Ovary (tissue), 3 donors: Measurements from ENCODE around the gene FARS2.

ENCODE experiments used
- CTCF ChIP-seq, 3 donors: fragments of 450-650 bp in 2 of 3; fragments of 200-600 bp in 1 of 3; IDR thresholded peaks; one replicate each; pipeline versions ENCODE4 v1.5.1 to v1.8.0; 2016 to 2022; ENCODE audit warnings: antibody characterized with exemption in 3 of 3, mild to moderate bottlenecking in 1 of 3
- EP300 ChIP-seq: sonication (generic); formaldehyde crosslinking; IDR thresholded peaks from one replicate; pipeline ENCODE4 v1.6.1; 2017; ENCODE audit warnings: antibody characterized with exemption
- POLR2A ChIP-seq: fragments of 450-650 bp; IDR thresholded peaks from one replicate; pipeline ENCODE4 v1.6.1; 2017; ENCODE audit warnings: antibody characterized with exemption, mild to moderate bottlenecking, moderate library complexity
- donor health status: DM: no; HTN: no; CAD: no.

GRCh38 chr6:5674141-5674540 lies 412.8 kb downstream of the FARS2 start:
- TF ChIP-seq POLR2A (no peak), CTCF (IDR thresholded peaks at IDR 0.05) (no peak), EP300 (no peak)
